Measurements from ENCODE around the gene HAGH.

The HAGH gene

GRCh38 chr16:1832838-1833454 lies 6.3 kb upstream of the HAGH start:
- no peak for DNase-seq (ENCODE audit: low read depth in 1 of 2, low spot score in 1 of 2)

- no peak for DNase-seq (ENCODE audit: low read depth in 1 of 2, low spot score in 1 of 2)
Observed at GRCh38 chr16:1831186-1832075, 4.8 kb upstream of the HAGH start.

GRCh38 chr16:1830213-1830612 lies 3.6 kb upstream of the HAGH start:
- no peak for DNase-seq (ENCODE audit: low read depth in 1 of 2, low spot score in 1 of 2)

GRCh38 chr16:1828645-1829410 lies 2.2 kb upstream of the HAGH start:
- no peak for DNase-seq (ENCODE audit: low read depth in 1 of 2, low spot score in 1 of 2)

- DNase-seq (ENCODE audit: low read depth in 1 of 2, low spot score in 1 of 2), result peak; percentile 32 to 46
Observed at GRCh38 chr16:1825864-1826690, 548 bp downstream of the HAGH start.

- DNase-seq (ENCODE audit: low read depth in 1 of 2, low spot score in 1 of 2), result no peak
Observed at GRCh38 chr16:1825381-1825863, 1.2 kb downstream of the HAGH start.

GRCh38 chr16:1823821-1824220 lies 2.8 kb downstream of the HAGH start:
- no peak for DNase-seq (ENCODE audit: low read depth in 1 of 2, low spot score in 1 of 2)

- DNase-seq (ENCODE audit: low read depth in 1 of 2, low spot score in 1 of 2), result no peak
Observed at GRCh38 chr16:1822801-1823200, 3.8 kb downstream of the HAGH start.

GRCh38 chr16:1821861-1822611 lies 4.6 kb downstream of the HAGH start:
- no peak for DNase-seq (ENCODE audit: low read depth in 1 of 2, low spot score in 1 of 2)

- no peak for DNase-seq (ENCODE audit: low read depth in 1 of 2, low spot score in 1 of 2)
Observed at GRCh38 chr16:1820946-1821290, 5.7 kb downstream of the HAGH start.

- DNase-seq (ENCODE audit: low read depth in 1 of 2, low spot score in 1 of 2), result no peak
Observed at GRCh38 chr16:1820096-1820945, 6.3 kb downstream of the HAGH start.

- DNase-seq (ENCODE audit: low read depth in 1 of 2, low spot score in 1 of 2), result no peak
Observed at GRCh38 chr16:1819611-1820010, 7.0 kb downstream of the HAGH start.

GRCh38 chr16:1818873-1819525 lies 7.6 kb downstream of the HAGH start:
- DNase-seq (ENCODE audit: low read depth in 1 of 2, low spot score in 1 of 2), result no peak

GRCh38 chr16:1818204-1818872 lies 8.3 kb downstream of the HAGH start:
- no peak for DNase-seq (ENCODE audit: low read depth in 1 of 2, low spot score in 1 of 2)

GRCh38 chr16:1817716-1818115 lies 8.9 kb downstream of the HAGH start:
- no peak for DNase-seq (ENCODE audit: low read depth in 1 of 2, low spot score in 1 of 2)

GRCh38 chr16:1817276-1817589 lies 9.4 kb downstream of the HAGH start:
- DNase-seq (ENCODE audit: low read depth in 1 of 2, low spot score in 1 of 2), result no peak

- no peak for DNase-seq (ENCODE audit: low read depth in 1 of 2, low spot score in 1 of 2)
Observed at GRCh38 chr16:1816396-1817275, 10.0 kb downstream of the HAGH start.
